Thymus (tissue), 11 donors: Measurements from ENCODE around the gene PBRM1. TPM values are rescaled to one million over a fixed set of nuclear protein-coding genes. Genes with fewer than 3 reads are reported as not detected.

Experiments
- DNase-seq, 9 donors: peaks; one replicate each; pipeline ENCODE4 v3.0.0-alpha.2; 2013; ENCODE audit warnings: low spot score in 9 of 9, low read depth in 6 of 9, missing footprints in 1 of 9
- H3K27ac ChIP-seq, 2 donors: one replicate each; pipeline ENCODE4 v1.5.1; 2013; ENCODE audit warnings: control low read depth in 1 of 2, low read depth in 1 of 2, low read length in 1 of 2, mild to moderate bottlenecking in 1 of 2, moderate library complexity in 1 of 2
- H3K27me3 ChIP-seq, 2 donors: one replicate each; pipeline ENCODE4 v1.5.1; 2013; ENCODE audit warnings: low read length in 1 of 2; ENCODE audit not compliant: control insufficient read depth in 2 of 2, insufficient read depth in 1 of 2
- H3K36me3 ChIP-seq, 2 donors: one replicate each; pipeline ENCODE4 v1.5.1; 2013; ENCODE audit warnings: low read length in 1 of 2, mild to moderate bottlenecking in 1 of 2, moderate library complexity in 1 of 2; ENCODE audit not compliant: control insufficient read depth in 2 of 2, insufficient read depth in 2 of 2
- H3K4me1 ChIP-seq, 2 donors: one replicate each; pipeline ENCODE4 v1.5.1; 2013; ENCODE audit warnings: low read length in 2 of 2; ENCODE audit not compliant: control insufficient read depth in 2 of 2, insufficient read depth in 2 of 2
- H3K4me3 ChIP-seq, 2 donors: one replicate each; pipeline ENCODE4 v1.5.1; 2013; ENCODE audit warnings: low read length in 2 of 2, control low read depth in 1 of 2, mild to moderate bottlenecking in 1 of 2
- H3K9me3 ChIP-seq, 2 donors: one replicate each; pipeline ENCODE4 v1.5.1; 2013; ENCODE audit warnings: low read length in 1 of 2, mild to moderate bottlenecking in 1 of 2; ENCODE audit not compliant: control insufficient read depth in 2 of 2, insufficient read depth in 1 of 2
- WGBS: extraction: QIAGEN DNeasy Blood & Tissue Kit; methylation state at CpG from one replicate; pipeline ENCODE4 v1.1.7; 2013; 5-methylcytosine and 5-hydroxymethylcytosine counted together
- polyA plus RNA-seq: library from polyadenylated mRNA; stranded (reverse); fragments of 200-250 nt; gene quantifications from one replicate; pipeline ENCODE4 v1.2.3, GENCODE V29; 2013
- total RNA-seq: library from RNA; stranded (reverse); fragments of 120-200 nt; gene quantifications from one replicate; pipeline ENCODE4 v1.2.4, GENCODE V29; 2013
- donor health status: healthy.

PBRM1 gene
- total and polyA plus RNA-seq, 2 donors: 15.7 to 48.1 TPM

DNA sequence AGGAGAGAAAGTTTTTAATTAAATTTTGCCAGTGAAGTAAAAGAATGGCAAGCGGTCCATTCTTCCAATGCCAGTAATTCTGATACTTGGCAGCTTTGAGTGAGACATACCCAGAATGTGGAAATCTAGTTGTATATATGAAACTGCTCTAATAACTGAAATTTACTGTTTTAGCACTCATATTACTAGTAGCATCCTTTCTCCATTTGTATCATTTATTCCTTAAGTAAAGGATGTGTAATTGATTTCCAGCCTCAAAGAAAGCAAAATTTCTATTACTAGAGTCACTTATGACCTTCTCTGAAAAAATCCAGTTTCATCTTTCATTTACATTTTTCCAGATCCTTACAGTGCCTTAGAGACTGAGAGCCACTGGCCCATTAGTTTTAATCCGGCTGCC, 65.1 kb downstream of the PBRM1 start:
- Histone ChIP-seq H3K27me3 (no peaks in the 10 kb centered on the region), H3K9me3 (no peaks in the 10 kb centered on the region), H3K27ac (no peak overlapping the region), H3K36me3 (peaks cover 24 to 73% of the 10 kb centered on the region in 2 donors), H3K4me1 (peaks cover 0 to 3% of the 10 kb centered on the region in 2 donors), H3K4me3 (no peak overlapping the region)
- no peak for DNase-seq
- WGBS: 98% methylated on average over 2 of the region's 2 CpGs

DNA sequence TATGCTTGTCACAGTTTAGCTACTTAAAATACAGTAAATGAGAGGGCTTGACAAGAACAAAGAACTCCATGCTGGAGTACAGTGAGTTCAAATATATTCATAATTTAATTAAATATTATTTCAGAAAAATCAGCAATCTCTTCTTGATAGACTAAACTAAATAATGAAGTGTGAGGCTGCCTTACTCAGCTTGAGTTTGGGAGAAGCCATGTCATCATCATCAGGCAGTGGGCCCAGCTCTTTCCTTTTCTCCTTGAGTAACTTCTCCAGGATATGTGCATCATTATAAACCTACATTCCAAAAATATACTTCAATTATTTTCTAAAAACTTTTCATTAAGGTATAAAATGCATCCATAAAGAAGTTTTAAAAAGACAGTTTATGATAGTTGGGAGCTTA, 70.5 kb downstream of the PBRM1 start:
- Histone ChIP-seq H3K9me3 (no peaks in the 10 kb centered on the region), H3K36me3 (peaks cover 40 to 82% of the 10 kb centered on the region in 2 donors), H3K4me1 (peaks cover 0 to under 1% of the 10 kb centered on the region in 2 donors), H3K4me3 (no peak overlapping the region), H3K27me3 (no peaks in the 10 kb centered on the region), H3K27ac (no peak overlapping the region)
- no peak for DNase-seq

DNA sequence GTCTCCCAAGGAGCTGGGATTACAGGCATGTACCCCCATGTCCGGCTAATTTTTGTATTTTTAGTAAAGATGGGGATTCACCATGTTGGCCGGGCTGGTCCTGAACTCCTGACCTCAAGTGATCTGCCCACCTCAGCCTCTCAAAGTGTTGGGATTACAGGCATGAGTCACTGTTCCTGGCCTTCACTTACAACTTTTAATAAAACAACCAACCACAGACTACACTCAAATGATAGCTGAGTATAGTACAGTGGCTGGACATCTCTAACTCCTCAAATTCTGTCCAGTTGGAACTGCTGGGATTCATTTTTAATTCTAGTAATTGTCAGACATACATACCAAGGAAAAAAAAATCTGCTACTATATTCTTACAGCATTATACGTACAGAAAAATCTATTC, 71.0 kb downstream of the PBRM1 start:
- Histone ChIP-seq H3K36me3 (peaks cover 40 to 82% of the 10 kb centered on the region in 2 donors), H3K9me3 (no peaks in the 10 kb centered on the region), H3K4me3 (no peak overlapping the region), H3K27me3 (no peaks in the 10 kb centered on the region), H3K27ac (no peak overlapping the region), H3K4me1 (no peaks in the 10 kb centered on the region)
- DNase-seq: no peak
- 99% methylated on average over 3 of the region's 3 CpGs for WGBS

DNA sequence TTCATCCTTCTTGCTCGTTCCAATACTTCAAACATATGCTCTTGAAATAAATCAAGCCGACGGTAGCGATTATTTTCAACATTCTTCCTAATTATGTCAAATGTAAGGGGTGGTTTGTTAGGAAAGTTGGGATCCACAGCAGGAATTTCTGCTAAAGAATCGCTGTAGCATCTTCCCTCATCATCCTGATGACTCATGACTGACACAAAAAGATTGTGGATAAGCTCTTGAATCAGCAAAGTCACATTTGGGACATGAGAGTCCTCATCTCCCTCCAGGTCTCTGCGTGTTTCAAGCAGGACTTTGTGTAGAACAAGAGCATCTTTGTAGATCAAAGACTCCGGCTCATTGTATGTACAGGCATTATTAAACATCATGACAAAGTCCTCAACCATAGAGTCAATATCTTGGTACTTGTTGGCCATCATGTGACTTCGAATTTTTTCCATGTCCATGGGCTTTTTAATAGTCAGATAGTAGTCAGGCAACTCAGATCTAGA, 76.3 kb downstream of the PBRM1 start:
- Histone ChIP-seq H3K4me1 (no peaks in the 10 kb centered on the region), H3K27ac (no peak overlapping the region), H3K27me3 (no peaks in the 10 kb centered on the region), H3K36me3 (peaks cover 55 to 90% of the 10 kb centered on the region in 2 donors), H3K9me3 (no peaks in the 10 kb centered on the region), H3K4me3 (no peak overlapping the region)
- 98% methylated on average over 8 of the region's 8 CpGs for WGBS
- no peak for DNase-seq

DNA sequence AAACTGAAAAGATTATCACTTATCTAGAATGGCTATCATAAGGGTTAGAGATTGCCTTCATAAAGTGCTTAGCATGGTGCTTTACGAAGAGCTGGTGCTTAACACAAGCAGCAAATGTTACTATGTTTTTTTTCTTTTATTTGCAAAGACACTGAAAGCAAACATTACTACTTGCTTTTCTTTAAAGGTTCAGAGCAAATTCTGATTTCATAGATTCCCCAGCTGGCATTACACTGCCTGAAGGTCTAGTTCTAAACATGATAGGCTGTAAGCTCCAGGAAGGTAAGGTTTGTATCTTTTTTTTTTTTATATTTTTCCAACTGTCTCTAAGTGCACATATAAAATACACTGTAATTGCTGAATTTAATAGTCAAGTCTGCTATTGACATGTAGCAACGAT, 77.4 kb downstream of the PBRM1 start:
- 99% methylated on average over 2 of the region's 2 CpGs for WGBS
- H3K36me3 ChIP-seq: peaks cover 56 to 91% of the 10 kb centered on the region in 2 donors

DNA sequence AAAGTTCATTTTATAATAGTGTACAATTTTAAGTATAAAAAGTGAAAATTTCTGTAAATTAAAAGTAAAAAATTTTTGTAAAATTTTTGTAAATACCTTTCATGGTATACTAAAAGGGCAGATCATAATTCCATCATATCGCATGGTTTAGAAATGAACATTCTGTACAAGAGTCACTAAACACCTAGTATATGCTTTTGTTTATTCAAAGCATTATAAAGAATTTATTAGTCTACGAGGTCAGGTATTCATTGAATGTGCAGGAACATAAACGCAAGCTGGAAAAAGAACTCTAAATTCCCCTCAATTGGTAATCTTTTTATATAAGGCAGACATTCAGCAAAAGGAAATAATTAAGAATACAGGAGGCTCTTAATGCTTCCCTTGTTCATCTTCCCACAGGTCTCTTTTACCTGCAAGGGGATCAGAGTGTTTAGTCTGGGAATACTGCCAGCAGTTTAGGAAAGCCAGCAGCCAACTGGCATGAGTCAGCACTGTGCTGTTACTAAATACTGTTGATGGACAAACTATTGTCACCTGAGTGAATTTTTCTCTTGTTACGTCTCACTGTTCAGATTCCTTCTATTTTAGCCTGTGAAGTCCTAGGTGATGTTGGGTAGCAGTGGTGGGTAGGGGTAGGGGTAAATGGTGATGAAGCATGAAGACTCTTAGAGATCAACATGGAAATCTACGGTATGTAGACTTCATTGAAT, 79.2 kb downstream of the PBRM1 start:
- DNase-seq: peak in 2 of 9 donors; percentile 2 to 19
- Histone ChIP-seq H3K27ac (no peak overlapping the region), H3K36me3 (peaks cover 58 to 97% of the 10 kb centered on the region in 2 donors)

More for the DNA sequence above, 77.4 kb downstream of the PBRM1 start:
- Histone ChIP-seq H3K27me3 (no peaks in the 10 kb centered on the region), H3K9me3 (no peaks in the 10 kb centered on the region), H3K4me3 (no peak overlapping the region), H3K4me1 (no peaks in the 10 kb centered on the region), H3K27ac (no peak overlapping the region)
- no peak for DNase-seq

DNA sequence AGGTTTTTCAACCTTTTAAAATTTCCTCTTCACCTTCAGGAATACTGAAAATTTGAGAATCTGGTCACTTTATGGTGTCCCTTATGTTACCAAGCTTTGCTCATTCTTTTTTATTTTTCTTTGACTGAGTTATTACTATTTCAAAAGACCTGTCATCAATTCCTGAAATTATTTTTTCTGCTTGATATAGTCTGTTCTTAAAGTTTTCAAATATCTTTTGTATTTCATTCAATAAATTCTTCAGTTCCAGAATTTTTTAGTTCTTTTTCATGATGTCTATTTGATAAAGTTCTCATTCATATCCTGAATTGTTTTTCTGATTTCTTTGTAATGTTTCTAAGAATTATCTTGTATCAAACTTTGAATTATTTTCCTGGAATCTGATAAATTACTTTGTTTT, 85.5 kb downstream of the PBRM1 start:
- DNase-seq: no peak
- H3K4me3 ChIP-seq: no peak overlapping the region
- H3K36me3 ChIP-seq: peaks cover 40 to 63% of the 10 kb centered on the region in 2 donors
- no peaks in the 10 kb centered on the region for H3K4me1 ChIP-seq
- no peak overlapping the region for H3K27ac ChIP-seq
- H3K27me3 ChIP-seq: no peaks in the 10 kb centered on the region
- peaks cover 10 to 13% of the 10 kb centered on the region in 2 donors for H3K9me3 ChIP-seq

More for the DNA sequence above, 79.2 kb downstream of the PBRM1 start:
- H3K9me3 ChIP-seq: peaks cover 3 to 6% of the 10 kb centered on the region in 2 donors
- 92% methylated on average over 5 of the region's 5 CpGs for WGBS
- no peaks in the 10 kb centered on the region for H3K4me1 ChIP-seq
- H3K27me3 ChIP-seq: no peaks in the 10 kb centered on the region
- H3K4me3 ChIP-seq: no peak overlapping the region

DNA sequence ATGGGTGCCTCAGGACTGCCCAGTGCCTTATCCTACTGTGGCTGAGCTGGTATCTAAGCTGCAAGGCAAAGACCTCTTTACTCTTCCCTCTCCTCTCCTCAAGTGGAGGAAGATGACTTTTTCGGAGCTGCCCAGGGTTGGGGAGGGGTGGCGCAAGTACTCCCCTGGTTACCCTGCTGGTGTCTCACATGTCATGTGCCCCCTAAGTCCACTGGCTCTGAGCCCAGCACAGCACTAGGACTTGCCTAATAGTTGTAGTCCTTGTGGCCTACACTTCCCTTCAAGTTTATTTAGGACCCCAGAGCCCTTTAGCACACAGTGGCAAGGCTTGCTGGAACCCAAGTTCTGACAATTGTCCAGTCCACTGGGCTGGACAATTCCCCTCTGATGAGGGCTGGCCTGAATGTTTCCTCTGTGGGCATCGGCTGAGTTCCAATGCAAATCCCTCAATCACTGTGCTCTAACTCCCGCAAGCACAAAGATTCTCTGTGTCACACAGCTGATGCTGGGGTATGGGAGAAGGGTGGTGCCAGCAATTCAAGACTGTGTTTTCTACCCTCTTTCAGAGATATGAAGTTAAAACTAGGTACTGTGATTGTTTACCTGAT, 89.0 kb downstream of the PBRM1 start:
- no peak for DNase-seq
- H3K4me3 ChIP-seq: no peak overlapping the region
- no peak overlapping the region for H3K27ac ChIP-seq
- H3K27me3 ChIP-seq: no peaks in the 10 kb centered on the region
- 97% methylated on average over 4 of the region's 4 CpGs for WGBS
- H3K36me3 ChIP-seq: peaks cover 20 to 45% of the 10 kb centered on the region in 2 donors
- no peaks in the 10 kb centered on the region for H3K4me1 ChIP-seq
- peaks cover 5 to 13% of the 10 kb centered on the region in 2 donors for H3K9me3 ChIP-seq

DNA sequence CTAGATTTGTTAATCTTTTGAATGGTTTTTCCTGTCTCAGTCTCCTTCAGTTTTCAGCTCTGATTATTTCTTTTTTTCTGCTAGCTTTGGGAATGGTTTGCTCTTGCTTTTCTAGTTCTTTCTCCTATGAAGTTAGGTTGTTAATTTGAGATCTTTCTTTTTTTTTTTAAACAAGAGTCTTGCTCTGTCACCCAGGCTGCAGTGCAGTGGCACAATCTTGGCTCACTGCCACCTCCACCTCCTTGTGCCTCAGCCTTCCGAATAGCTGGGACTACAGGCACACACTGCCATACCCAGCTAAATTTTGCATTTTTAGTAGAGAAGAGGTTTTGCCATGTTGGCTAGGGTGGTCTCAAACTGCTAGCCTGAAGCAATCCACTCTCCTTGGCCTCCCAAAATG, 92.6 kb downstream of the PBRM1 start:
- WGBS: 98% methylated on average over 1 of the region's 1 CpG
- Histone ChIP-seq H3K9me3 (no peaks in the 10 kb centered on the region), H3K36me3 (peaks cover 13 to 40% of the 10 kb centered on the region in 2 donors), H3K27ac (no peak overlapping the region), H3K4me1 (no peaks in the 10 kb centered on the region), H3K4me3 (no peak overlapping the region), H3K27me3 (no peaks in the 10 kb centered on the region)
- DNase-seq: no peak
